Mesenteric fat pad (tissue), 1 donor: ENCODE data around the gene CLECL1. TPM values are rescaled to one million over a fixed set of nuclear protein-coding genes. Genes with fewer than 3 reads are reported as not detected.
"Not testable (repeated sequence)": the region's sequence is repeated elsewhere in the genome, so short reads cannot be mapped to it uniquely, and the experiment has no call there.

Experiments used
- DNase-seq: peaks from one replicate; pipeline ENCODE4 v3.0.0-alpha.2; 2020; ENCODE audit warnings: low spot score
- total RNA-seq: library from RNA; stranded (reverse); fragmentation: NEBNext Ultra II Directional; extraction: Animal tissue kit (Norgen Biotek cat#: 25700); gene quantifications from one replicate; pipeline ENCODE4 v1.2.1, GENCODE V29; 2021
- donor health status: DM: yes; HTN: yes; CAD: no.

CLECL1 gene
- total RNA-seq, 1 donor from 2014 or later, result not detected

- no peak for DNase-seq
Measured at GRCh38 chr12:9698681-9699080, 34.2 kb downstream of the CLECL1 start.

- no peak for DNase-seq
Measured at GRCh38 chr12:9697619-9698018, 35.3 kb downstream of the CLECL1 start.

GRCh38 chr12:9695661-9696060 is 37.2 kb downstream of the CLECL1 start:
- DNase-seq, result not testable (repeated sequence)

GRCh38 chr12:9695150-9695549 is 37.7 kb downstream of the CLECL1 start:
- not testable (repeated sequence) for DNase-seq

- DNase-seq, result no peak
Measured at GRCh38 chr12:9694241-9694640, 38.7 kb downstream of the CLECL1 start.

- no peak for DNase-seq
Measured at GRCh38 chr12:9692909-9693308, 40.0 kb downstream of the CLECL1 start.

- no peak for DNase-seq
Measured at GRCh38 chr12:9687228-9687627, 45.7 kb downstream of the CLECL1 start.

- no peak for DNase-seq
Measured at GRCh38 chr12:9685915-9686314, 47.0 kb downstream of the CLECL1 start.

- DNase-seq, result not testable (repeated sequence)
Measured at GRCh38 chr12:9685366-9685765, 47.5 kb downstream of the CLECL1 start.

- not testable (repeated sequence) for DNase-seq
Measured at GRCh38 chr12:9682949-9683348, 49.9 kb downstream of the CLECL1 start.

GRCh38 chr12:9682508-9682907 is 50.4 kb downstream of the CLECL1 start:
- DNase-seq, result not testable (repeated sequence)

GRCh38 chr12:9674226-9674590 is 58.7 kb downstream of the CLECL1 start:
- DNase-seq, result no peak

GRCh38 chr12:9673404-9674225 is 59.3 kb downstream of the CLECL1 start:
- DNase-seq, result no peak

Other genes starting within 250 kb of the CLECL1 start
- gene KLRB1, start 125.2 kb downstream of the CLECL1 start, total RNA-seq, result 0.39 TPM
- gene CLEC2D, start 63.4 kb downstream of the CLECL1 start, total RNA-seq, result 9.2 TPM
- 11.9 TPM for gene CD69, start 27.8 kb upstream of the CLECL1 start, total RNA-seq
- gene KLRF1, start 94.4 kb upstream of the CLECL1 start, total RNA-seq, result 0.51 TPM
- 17.1 TPM for gene CLEC2B, start 136.3 kb upstream of the CLECL1 start, total RNA-seq
- gene KLRF2, start 148.4 kb upstream of the CLECL1 start, total RNA-seq, result not detected
- gene CLEC2A, start 199.3 kb upstream of the CLECL1 start, total RNA-seq, result not detected
- gene CLEC12A, start 238.3 kb upstream of the CLECL1 start, total RNA-seq, result 7.5 TPM